Stimulated activated CD8-positive, alpha-beta memory T cell treated with anti-CD3 and anti-CD28 coated beads, Interleukin-4, amount 100 ng/mL, for 24 hours (primary cell): ENCODE measurements around the gene MACF1.

ENCODE experiments used
- DNase-seq: peaks from one replicate; pipeline ENCODE4 v3.0.0-alpha.2; 2020; ENCODE audit warnings: low read depth

MACF1 gene

DNA sequence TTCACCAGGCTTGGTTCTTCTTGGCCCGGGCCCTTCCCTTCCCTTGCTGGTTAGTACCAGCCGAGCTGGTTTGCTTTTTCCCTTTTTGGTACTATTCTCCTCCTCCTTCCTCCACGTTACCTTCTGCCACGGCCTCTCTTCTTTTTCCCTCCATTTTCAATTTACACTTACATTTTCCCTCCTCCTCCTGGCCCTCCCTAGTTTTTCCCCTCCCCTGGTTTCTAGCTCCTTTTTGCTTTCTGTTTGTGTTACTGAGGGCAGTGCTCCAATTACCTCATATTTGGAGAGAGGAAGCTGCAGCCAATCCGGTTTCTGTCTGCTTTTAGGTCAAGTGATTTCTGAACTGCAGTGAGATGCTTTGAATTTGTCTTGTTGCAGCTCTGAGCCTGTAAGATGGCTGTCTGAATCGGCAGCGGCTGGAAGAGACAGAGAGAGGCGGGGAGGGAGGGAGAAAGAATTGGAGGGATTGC, 63.7 kb downstream of the MACF1 start:
- DNase-seq = no peak

- DNase-seq = no peak
These were observed 64.4 kb downstream of the MACF1 start for GRCh38 chr1:39268906-39269305.

- DNase-seq = no peak
These were observed 64.9 kb downstream of the MACF1 start for GRCh38 chr1:39269349-39269748.

DNA sequence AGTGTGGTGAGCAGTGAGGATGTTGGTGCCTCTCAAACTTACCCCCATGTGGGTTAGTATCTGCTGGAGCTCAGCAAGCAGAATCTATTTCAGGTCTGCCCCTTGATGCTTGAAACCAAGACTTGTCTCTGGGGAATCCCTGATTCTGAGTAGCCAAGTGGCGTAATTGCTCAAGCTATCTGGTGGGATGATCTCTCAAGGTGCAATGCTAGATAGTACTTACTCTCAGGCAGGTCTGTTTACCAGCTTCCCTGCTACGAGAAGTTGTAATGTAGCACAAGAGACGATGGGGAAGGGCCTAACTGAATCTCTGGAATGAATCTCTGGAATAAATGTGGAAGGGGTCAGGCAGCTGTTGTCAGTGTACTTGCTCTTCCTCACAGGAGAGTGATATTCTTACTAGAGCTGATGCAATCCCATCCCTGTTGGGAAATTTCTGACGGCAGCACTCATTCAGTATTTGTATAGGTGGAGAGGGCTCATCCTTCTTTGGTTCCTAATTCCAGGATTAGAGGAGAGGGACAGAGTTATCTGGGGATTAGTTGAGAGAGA, 65.4 kb downstream of the MACF1 start:
- no peak for DNase-seq

DNA sequence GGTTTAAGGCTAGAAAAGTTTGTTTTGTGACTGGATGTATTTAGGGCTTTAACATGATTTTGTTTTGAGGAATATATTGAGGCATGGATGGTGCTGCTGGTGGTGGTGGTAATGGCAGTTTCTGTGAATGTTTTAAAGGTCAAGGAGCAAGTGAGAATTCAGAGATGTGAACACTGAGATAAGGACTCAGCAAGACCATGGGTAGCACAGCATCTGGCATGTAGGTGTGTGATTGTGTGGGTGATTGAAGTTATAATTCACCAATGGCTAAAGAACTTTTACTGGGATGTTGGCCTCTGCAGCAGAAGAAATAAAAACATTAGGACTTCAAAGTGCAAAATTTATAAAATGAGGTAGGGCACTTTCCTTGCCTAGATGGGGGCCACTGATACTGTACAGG, 65.9 kb downstream of the MACF1 start:
- DNase-seq = no peak

DNA sequence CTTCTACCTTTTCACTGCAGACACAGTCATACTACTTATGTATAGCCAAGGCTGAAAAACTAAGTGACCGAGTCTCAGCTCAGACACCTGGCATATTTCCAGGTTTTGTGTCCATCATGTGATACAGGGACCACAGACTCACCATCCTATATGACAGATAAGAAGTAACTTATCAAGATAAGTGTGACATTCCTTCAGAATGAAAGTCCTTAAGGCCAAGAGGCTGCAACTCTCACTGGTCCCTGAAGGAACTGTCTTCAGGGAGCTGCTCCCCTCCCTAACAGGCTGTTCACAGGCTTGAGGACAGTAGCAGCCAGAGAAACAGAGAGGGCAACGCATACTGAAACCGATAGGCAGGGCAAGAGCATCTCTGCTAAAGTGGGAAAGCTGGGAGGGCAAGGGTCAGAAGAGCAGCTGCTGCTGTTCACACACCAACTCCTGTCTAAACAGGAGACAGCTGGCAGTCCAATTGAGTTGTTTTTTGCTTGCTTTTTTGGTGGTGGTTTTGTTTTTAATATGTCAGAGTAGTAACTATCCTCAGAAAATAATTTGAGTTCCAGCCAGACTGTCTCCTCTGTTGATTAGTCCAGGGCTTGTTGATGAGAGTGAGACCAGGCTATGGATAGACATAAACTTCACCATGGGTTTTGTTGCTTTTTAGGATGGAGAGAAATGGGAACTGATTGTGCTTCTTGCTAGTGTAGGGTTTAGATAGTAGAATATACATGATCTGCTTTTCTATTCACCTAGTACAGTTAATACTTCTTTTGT, 67.7 kb downstream of the MACF1 start:
- DNase-seq = no peak

GRCh38 chr1:39272798-39273469, 68.4 kb downstream of the MACF1 start:
- DNase-seq = no peak

DNA sequence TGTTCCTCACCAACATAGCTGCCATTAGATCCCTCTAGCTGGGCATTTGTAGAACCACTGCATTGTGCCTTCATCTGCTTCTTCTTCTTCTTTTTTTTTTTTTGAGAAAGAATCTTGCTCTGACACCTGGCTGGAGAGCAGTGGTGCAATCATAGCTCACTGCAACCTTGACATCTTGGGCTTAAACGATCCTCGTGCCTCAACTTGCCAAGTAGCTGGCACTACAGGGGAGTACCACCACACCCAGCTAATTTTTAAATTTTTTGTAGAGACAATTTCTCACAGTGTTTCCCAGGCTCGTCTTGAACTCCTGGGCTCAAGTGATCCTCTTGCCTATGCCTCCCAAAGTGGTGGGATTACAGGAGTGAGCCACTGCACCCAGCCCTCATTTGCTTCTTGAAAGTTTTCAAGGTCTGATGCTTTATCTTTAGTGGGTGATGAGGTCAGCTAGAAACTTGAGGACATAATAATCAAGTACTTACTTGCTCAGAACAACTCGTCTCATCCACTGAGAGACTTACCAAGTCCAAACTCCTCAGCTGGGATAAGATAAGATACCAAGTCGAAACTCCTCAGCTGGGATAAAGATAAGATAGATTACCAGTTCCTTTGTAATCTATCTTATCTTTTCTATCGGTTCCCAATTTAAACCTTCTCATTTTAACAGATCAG, 71.5 kb downstream of the MACF1 start:
- no peak for DNase-seq

- DNase-seq = no peak
These were observed 73.4 kb downstream of the MACF1 start for GRCh38 chr1:39277879-39278278.

- no peak for DNase-seq
These were observed 78.2 kb downstream of the MACF1 start for GRCh38 chr1:39282537-39283216.

- DNase-seq = no peak
These were observed 79.4 kb downstream of the MACF1 start for GRCh38 chr1:39283858-39284257.

DNA sequence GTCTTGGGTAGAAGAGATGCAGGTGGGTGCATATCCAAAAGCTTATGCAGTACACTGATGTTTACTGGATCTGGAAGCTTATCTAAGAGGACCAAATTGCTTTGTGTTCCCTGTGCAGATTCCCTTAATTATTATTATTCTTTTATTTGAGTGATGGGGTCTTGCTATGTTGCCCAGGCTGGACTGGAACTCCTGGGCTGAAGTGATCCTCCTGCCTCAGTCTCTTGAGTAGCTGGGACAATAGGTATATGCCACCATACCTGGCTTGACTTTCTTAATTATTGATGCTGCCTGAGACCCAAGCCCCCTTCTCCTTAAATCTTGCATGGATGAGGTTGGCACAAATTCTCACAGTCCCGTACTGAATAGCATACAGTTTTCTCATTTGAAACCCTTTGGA, 83.0 kb downstream of the MACF1 start:
- DNase-seq = no peak

GRCh38 chr1:39288735-39289465, 84.4 kb downstream of the MACF1 start:
- DNase-seq = no peak

- DNase-seq = no peak
These were observed 87.9 kb downstream of the MACF1 start for GRCh38 chr1:39292401-39292800.

- DNase-seq = no peak
These were observed 89.0 kb downstream of the MACF1 start for GRCh38 chr1:39293375-39294070.

- DNase-seq = no peak
These were observed 90.0 kb downstream of the MACF1 start for GRCh38 chr1:39294531-39294930.

- no peak for DNase-seq
These were observed 91.4 kb downstream of the MACF1 start for GRCh38 chr1:39295901-39296300.

DNA sequence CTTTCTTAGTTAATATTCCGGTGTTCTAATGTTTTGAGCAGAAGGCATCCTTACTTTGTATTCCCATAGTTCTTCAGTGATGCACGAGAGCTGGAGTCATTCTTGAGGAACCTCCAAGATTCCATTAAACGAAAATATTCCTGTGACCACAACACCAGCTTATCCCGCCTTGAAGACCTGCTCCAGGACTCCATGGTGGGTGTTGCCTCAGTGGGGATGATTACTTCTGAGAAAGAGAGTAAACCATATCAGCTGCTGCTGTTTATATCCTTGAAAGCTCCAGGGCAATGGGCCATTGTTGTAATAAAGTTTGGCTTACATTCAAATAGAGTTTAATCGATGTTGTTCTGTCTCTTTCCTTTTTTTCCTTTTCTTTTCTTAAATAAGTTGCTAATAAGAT, 93.1 kb downstream of the MACF1 start:
- DNase-seq = no peak

DNA sequence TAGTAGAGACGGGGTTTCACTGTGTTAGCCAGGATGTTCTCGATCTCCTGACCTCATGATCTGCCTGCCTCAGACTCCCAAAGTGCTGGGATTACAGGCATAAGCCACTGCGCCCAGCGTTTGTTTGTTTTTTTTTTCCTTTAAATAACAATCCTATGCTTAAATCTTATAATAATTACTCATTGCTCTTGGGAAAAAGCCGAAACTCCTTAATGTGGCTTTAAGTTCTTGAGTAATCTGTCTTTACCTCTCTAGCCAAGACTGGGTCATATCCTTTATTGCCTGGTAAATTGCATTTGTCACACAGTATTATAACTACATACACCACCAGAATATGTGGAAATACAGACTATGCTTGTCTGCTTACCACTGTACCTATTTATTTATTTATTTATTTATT, 97.1 kb downstream of the MACF1 start:
- DNase-seq = no peak

GRCh38 chr1:39305555-39305954, 101.1 kb downstream of the MACF1 start:
- no peak for DNase-seq

DNA sequence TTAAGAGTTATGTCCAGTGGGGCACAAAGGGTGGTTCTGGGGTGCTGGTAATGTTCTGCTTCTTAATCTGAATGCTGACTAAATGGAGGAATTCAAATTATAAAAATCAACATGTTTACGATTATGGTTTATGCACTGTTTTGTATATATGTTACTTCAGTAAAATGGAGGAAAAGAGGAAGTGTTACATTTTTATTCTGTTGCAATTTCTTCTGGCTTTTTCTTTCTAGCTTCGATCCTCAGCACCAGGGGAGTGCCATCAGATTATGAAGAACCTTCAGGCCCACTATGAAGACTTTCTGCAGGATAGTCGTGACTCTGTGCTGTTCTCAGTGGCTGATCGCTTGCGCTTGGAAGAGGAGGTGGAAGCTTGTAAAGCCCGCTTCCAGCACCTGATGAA, 105.5 kb downstream of the MACF1 start:
- no peak for DNase-seq
